Superior temporal gyrus (tissue), 1 donor: ENCODE data around the gene YDJC.
"Not testable (repeated sequence)": the region's sequence is repeated elsewhere in the genome, so short reads cannot be mapped to it uniquely, and the experiment has no call there.

Experiments
- DNase-seq: peaks from one replicate; pipeline ENCODE4 v3.0.0-alpha.2; 2016; ENCODE audit errors: extremely low spot score

YDJC gene

GRCh38 chr22:21609556-21610157 is 20.2 kb downstream of the YDJC start:
- not testable (repeated sequence) for DNase-seq

DNA sequence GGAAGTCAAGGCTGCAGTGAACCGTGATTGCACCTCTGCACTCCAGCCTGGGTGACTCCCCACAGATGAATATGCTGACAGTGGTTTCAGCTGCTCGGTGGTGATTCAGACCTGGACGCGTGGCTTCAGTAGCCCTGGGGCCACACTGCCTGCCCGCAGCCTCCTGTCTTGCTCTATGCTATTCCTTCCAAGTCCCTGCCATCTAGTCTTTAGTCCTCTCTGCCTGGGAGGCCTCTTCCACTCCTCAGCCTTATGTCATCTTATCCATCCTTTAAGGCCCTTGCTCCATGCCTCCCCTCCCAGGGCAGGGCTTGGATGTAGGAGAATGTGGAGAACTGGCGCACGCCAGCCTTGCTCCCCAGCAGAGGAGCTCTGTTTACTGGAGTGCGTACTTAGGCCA is 23.0 kb downstream of the YDJC start:
- DNase-seq: no peak

DNA sequence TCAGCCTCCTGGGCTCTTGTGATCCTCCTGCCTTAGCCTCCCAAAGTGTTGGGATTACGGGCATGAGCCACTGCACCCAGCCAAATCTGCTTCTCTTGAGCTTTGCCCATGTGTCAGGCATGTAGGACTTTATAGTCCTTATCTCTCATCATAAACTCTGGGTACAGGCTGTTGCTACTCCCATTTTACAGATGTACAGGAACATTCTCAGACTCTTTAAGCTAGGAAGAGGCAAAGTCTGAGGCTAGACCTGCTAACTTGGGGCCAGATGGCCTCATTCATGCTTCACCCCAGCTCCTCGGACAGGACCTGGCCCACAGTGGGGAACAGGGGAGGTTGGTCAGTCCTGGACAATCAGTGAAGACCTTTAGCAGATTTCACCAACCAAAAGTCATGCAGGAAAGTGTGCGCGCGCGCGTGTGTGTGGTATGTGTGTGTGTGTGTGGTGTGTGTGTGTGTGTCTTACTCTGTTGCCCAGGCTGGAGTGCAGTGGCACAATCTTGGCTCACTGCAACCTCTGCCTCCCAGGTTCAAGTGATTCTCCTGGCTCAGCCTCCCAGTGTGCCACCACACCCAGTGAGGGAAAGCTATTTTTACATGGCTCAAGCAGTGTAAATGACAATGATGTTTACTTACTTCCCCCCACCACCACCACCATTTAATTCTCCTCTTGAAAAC is 23.8 kb downstream of the YDJC start:
- no peak for DNase-seq

DNA sequence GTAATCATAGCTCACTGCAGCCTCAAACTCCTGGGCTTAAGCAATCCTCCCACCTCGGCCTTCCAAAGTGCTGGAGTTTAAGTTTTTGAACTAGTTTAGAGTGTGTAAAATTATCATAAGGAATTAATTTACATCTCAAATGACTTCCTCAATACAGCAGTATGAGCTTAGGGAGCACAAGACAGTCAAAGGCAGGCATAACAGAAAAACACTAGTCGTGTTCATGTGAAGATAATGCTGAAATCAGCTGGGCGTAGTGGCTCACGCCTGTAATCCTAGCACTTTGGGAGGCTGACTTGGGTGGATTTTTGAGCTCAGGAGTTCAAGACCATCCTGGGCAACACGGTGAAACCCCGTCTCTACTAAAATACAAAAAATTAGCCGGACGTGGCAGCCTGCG is 25.8 kb downstream of the YDJC start:
- DNase-seq: no peak

DNA sequence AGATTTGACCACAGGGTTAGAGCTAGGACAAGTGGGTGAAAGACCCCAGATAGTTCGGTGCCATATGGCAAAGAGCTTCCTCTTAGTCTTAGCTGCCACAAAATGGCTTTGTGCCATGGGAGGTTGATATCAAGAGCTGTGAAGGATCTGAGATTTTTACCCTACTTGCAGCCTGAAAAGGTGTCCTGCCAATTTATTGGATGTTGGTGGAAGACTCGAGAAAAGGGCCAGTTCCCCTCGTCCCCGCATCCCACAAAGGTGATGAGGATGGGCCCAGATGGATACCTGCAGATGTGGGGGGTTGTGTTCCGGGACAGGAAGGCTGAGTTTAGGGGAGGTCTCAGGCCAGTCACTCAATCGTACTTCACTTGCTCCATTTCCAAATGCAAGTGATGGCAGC is 27.2 kb downstream of the YDJC start:
- no peak for DNase-seq

GRCh38 chr22:21599053-21599893 is 30.5 kb downstream of the YDJC start:
- no peak for DNase-seq

DNA sequence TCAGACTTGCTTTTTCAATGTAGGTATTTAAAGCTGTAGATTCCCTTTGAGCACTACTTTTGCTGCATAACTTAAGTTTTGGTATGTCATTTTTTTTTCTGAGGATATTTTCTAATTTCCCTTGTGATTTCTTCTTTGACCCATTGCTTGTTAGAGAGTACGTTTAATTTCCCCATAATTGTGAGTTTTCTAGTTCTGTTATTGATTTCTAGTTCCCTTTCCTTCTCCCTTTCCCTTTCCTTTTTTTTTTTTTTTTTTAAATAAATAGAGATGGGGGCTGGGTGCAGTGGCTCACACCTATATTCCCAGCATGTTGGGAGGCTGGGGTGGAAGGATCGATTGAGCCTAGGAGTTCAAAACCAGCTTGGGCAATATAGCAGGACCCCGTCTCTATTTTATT is 31.5 kb downstream of the YDJC start:
- no peak for DNase-seq

- not testable (repeated sequence) for DNase-seq
Measured at GRCh38 chr22:21596356-21597135, 33.3 kb downstream of the YDJC start.

DNA sequence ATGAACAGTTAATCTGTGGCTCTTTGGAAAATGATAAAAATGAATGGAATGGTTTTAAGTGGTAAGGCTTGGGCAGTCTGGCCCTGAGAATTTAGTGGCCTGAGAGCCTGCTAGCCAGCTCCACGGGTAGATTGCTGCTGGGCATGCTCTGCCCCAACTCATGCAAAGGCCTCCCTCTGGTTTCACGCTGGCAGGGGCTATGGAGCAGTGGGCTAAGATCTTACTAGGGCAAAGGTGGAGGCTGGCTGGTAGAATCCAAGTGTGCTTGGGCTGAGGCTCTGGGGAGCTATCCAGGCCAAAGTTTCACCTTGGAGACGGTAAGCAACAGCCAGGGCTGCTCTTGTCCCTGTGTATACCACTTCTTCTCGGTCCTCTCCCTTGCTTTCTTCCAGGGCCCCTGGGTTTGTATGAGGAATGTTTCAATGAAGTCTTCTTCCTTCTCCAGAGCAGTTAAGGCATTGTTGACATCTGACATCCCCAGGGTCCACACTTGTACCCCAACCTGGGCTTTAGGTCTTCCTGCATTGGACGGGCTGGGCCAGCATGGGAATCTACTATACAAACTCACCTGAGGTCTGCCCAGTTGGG is 34.9 kb downstream of the YDJC start:
- no peak for DNase-seq

DNA sequence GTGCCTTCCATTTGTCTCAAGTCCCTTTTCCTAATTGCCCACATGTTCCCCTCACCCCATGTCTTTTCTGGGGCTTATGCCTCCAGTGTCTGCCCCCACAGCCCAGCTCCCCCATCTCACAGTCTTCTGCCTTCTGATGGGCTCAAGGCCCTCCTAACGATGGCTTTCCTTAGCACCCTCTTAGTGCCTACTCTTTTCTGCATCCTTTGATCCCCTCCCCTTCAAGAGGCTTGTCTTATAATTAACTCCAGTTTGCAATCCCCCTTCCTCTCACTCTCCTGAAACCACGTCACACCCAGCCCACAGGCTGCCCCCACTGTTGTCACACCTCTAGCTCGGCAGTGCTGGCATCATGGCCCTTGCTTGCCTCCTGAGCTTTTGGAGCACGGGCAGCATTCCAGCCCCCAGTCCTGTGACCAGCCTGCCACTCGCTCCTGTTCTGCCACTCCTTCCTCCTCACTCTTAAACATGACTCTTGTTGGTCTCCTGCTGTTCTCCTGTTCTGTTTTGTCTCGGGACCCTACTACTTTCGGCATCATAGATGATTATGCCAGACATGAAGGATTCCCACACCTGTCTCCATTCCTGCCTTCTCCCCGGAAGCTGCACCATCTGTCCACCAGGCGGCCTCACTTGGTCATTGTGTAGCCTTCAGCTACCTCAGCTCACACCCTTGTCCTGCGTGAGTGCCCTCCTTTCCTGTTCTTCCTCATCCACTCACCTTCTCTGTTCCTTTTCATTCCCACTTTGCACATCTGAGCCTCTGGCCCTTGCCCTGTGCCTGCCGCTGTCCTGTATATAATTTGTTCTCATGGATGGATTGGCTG is 36.2 kb downstream of the YDJC start:
- DNase-seq: no peak

- DNase-seq: no peak
Measured at GRCh38 chr22:21592422-21592821, 37.4 kb downstream of the YDJC start.

- no peak for DNase-seq
Measured at GRCh38 chr22:21591695-21592094, 38.1 kb downstream of the YDJC start.

- peak; percentile 42 for DNase-seq
Measured at GRCh38 chr22:21590809-21591641, 38.8 kb downstream of the YDJC start.

- DNase-seq: no peak
Measured at GRCh38 chr22:21589396-21589795, 40.4 kb downstream of the YDJC start.

GRCh38 chr22:21587803-21588611 is 41.8 kb downstream of the YDJC start:
- DNase-seq: peak; percentile 79

DNA sequence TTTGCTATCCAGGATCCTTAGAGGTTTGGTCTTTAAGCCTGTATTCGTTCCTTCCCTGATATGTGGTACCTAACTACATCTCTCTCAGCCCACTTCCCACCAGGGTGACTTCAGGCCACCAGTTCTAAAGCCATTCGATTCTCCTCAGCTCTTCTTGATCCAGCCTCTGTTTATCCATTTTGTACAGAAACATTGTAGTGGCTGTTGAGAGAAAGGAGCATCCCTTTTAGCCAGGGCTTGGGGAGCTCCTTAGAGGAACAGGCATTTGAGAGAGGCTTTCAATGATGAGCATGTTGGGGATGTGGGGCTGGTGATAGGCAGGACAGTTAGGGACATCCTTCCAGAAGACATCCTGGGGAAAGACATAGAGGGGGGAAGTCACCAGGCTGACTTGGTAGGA is 44.4 kb downstream of the YDJC start:
- DNase-seq: no peak

DNA sequence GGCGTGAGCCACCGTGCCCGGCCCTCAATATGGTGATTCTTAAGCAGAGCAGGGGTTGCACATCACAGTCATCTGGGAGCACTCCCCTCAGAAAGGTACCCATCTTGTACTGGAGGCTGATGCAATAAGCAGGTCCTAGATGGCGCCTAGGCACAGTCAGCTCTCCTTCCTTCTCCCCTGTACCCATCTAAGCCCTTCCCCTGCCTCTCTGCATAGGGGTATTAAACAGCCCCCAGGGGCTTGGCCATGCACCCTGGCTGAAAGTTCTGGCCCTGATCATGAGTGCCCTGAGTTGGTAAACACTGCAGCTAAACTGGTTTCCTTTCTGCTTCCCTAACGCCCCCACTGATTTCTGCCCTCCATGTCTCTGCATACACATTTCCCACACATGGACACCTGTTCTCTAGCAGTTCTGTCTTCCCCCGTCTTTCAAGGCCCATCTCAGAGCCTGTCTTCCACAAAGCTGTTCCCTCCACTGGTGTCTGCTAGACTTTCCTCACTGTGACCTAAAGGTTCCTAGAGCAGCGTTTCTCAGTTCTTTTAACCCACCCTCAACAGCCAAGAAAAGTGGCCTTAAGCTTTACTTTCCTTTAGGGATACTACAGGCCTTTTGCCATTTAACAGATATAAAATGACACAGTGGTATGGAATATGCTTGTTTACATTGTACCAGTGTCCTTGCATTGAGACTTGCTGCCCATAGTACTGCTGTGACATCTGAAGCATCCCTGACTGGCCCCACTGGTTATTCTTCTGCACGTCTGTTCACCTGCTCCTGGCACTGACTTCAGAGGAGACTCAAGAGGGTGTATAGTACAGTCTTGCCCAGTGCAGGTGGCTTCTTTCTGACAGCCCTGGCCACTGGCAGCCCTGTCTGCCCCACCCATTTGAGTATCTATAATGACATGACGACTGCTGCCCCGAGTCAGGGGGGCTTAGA is 46.8 kb downstream of the YDJC start:
- DNase-seq: no peak
